ENCODE measurements around the gene RBM23.

- TF ChIP-seq SIN3A (IDR thresholded peaks at IDR 0.05; ENCODE audit: borderline replicate concordance, insufficient read depth, low read length) = no peak
- TF ChIP-seq POLR2AphosphoS5 (IDR thresholded peaks at IDR 0.05; ENCODE audit: low read depth, low read length) = no peak
- no peak for TF ChIP-seq REST (IDR thresholded peaks at IDR 0.05; ENCODE audit: insufficient read depth in 1 of 2, low read depth in 2 of 2, low read length in 2 of 2)
Measured at GRCh38 chr14:22887990-22888378, 31.0 kb downstream of the RBM23 start.

All from PFSK-1 (cell line).